ENCODE measurements around the gene PPP1CC. TPM values are rescaled to one million over a fixed set of nuclear protein-coding genes. Genes with fewer than 3 reads are reported as not detected.

Gene PPP1CC
- total and polyA plus RNA-seq, 2 donors (not counting 3 experiments of a cell fraction or from before 2014, with no cell fraction given) = 67.1 to 139 TPM

DNA sequence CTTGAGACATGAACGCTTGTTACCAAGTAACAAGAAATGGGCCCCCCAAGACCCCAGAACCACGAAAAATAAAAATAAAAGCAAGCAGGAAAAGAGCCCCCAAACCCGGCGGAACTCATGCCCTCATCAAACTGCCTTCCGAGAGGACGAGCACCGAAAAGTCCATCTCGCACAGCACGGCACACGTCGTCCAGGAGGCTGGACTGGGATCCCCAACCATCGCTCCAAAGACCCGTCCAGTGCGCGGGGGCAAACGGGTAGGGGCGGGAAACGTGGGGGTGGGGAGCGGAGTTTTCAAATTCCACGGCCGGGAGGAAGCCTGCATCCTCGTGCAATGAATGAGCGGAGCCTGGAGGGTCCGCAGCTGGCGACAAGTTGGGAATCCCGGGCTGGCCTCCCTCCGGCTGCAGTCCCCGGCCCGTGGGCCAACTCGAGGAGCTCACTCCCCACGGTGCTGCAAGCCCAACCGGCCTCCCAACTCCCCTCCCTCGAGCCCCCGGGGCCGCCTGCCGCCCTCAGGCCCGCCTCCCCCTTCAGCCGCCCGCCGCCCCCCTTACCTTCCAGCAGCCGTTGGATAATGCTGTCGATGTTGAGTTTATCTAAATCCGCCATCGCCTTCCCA is 484 bp downstream of the PPP1CC start:
- H3K79me2 ChIP-seq (ENCODE audit: control insufficient read depth, insufficient read depth, low read length) = peaks cover 55% of the 10 kb centered on the region
- FAIRE-seq (no peak), DNase-seq (ENCODE audit: low read depth, low spot score) (no peak)
- peak overlapping the region; percentile 78 for H3K27ac ChIP-seq (ENCODE audit: insufficient read depth, low read depth, low read length)
- POLR2A ChIA-PET = no interaction called here
- H3K4me2 ChIP-seq (ENCODE audit: insufficient read depth, low read length) = peak overlapping the region; percentile 96
- H3K36me3 ChIP-seq (ENCODE audit: control insufficient read depth in 2 of 2, extremely low read depth in 1 of 2, insufficient read depth in 2 of 2, low read length in 2 of 2) = peaks cover 0 to 4% of the 10 kb centered on the region in 2 experiments
- H3K4me1 ChIP-seq (ENCODE audit: control insufficient read depth, extremely low read depth, insufficient read depth, low read length) = peaks cover 42% of the 10 kb centered on the region
- CTCF ChIA-PET = interaction anchor here (1.0 to 2.2 kb wide), 3 partner anchors 14 to 146 kb away, joined by 3 to 8 read pairs (median 4); no protein-coding TSS in a partner anchor
- peaks cover 12% of the 10 kb centered on the region for H4K20me1 ChIP-seq (replicated peaks; ENCODE audit: control insufficient read depth, extremely low read depth, insufficient read depth, low read length)
- no peaks in the 10 kb centered on the region for H3K27me3 ChIP-seq (ENCODE audit: control insufficient read depth in 2 of 2, insufficient read depth in 2 of 2, low read length in 2 of 2)
- no peaks in the 10 kb centered on the region for H3K9me3 ChIP-seq (replicated peaks; ENCODE audit: control insufficient read depth, insufficient read depth, low read length)
- intact Hi-C loops (cut with micrococcal nuclease) (loop anchor here (1.0 to 5.0 kb wide), 7 partner anchors 44 to 290 kb away; partner anchors contain the start of genes ARPC3, FAM216A, GPN3 and RAD9B), dilution Hi-C loops (cut with MboI; ENCODE audit: extremely low pct_ligation_motif_present, low sequenced_read_pairs) (no loop called here)
- H3K9me1 ChIP-seq (replicated peaks; ENCODE audit: control insufficient read depth, extremely low read depth, insufficient read depth, low read length) = no peaks in the 10 kb centered on the region
- TF ChIP-seq EZH2 (IDR thresholded peaks at IDR 0.05; ENCODE audit: borderline replicate concordance, low read depth, low read length, severe bottlenecking) (no peak), POLR2AphosphoS5 (IDR thresholded peaks at IDR 0.05; ENCODE audit: insufficient read depth, low read depth, low read length) (peak; percentile 3), POLR2A (IDR thresholded peaks at IDR 0.05; ENCODE audit: low read depth, low read length) (no peak), JUN (IDR thresholded peaks at IDR 0.05; ENCODE audit: borderline replicate concordance, insufficient read depth, insufficient read length, low read depth) (no peak), FOS (IDR thresholded peaks at IDR 0.05; ENCODE audit: borderline replicate concordance, insufficient read depth, low read length) (no peak), GATA2 (IDR thresholded peaks at IDR 0.05; ENCODE audit: insufficient read depth, insufficient read length, low read depth, low read length) (no peak)
- peak overlapping the region; percentile 94 to 97 (median 94) for H3K4me3 ChIP-seq (replicated peaks in 1 of 3; ENCODE audit: insufficient read depth in 1 of 3, low read depth in 1 of 3, low read length in 3 of 3)
- BruUV-seq (replicated peaks) = no TSS peak
- peak overlapping the region; percentile 75 for H2AFZ ChIP-seq (ENCODE audit: low read depth, low read length)
- peak overlapping the region; percentile 88 for H3K9ac ChIP-seq (replicated peaks; ENCODE audit: extremely low read depth, insufficient read depth, low read length)

Data from endothelial cell of umbilical vein (primary cell).